Panc1 (cell line): Measurements from ENCODE around the gene TUBB1.

Experiments
- TF ChIP-seq, protein P1 (sequence below): fragments of 450-650 bp; IDR thresholded peaks from 2 replicates; pipeline ENCODE4 v1.5.1; 2017; ENCODE audit warnings: mild to moderate bottlenecking
- TF ChIP-seq, protein P2 (sequence below), 2 experiments: IDR thresholded peaks; 2 replicates each; pipeline ENCODE4 v1.6.1; 2011 to 2012; ENCODE audit warnings: low read depth in 2 of 2, control low read depth in 1 of 2, low read length in 1 of 2, mild to moderate bottlenecking in 1 of 2, moderate library complexity in 1 of 2; ENCODE audit not compliant: insufficient read depth in 1 of 2

DNA sequence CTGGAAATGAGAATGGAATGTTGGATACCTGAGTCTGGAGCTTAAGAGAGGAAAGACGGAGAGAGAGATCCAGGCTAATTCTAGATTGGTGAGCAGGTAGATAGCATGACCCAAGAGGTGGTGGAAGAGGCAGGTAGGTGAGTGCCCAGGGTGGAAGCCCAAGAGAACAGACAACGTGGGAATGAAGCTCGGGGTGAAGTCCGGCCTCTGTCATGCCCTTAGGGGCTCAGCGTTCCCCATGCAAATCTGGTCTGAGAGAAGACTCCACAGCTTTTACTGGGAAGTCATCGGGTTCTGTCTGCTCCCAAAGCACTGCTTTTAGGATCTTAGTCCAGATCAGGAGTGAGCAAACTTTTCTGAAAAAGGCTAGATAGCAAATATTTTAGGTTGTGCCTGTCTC, 34.5 kb upstream of the TUBB1 start:
- TF ChIP-seq, protein P1, sequence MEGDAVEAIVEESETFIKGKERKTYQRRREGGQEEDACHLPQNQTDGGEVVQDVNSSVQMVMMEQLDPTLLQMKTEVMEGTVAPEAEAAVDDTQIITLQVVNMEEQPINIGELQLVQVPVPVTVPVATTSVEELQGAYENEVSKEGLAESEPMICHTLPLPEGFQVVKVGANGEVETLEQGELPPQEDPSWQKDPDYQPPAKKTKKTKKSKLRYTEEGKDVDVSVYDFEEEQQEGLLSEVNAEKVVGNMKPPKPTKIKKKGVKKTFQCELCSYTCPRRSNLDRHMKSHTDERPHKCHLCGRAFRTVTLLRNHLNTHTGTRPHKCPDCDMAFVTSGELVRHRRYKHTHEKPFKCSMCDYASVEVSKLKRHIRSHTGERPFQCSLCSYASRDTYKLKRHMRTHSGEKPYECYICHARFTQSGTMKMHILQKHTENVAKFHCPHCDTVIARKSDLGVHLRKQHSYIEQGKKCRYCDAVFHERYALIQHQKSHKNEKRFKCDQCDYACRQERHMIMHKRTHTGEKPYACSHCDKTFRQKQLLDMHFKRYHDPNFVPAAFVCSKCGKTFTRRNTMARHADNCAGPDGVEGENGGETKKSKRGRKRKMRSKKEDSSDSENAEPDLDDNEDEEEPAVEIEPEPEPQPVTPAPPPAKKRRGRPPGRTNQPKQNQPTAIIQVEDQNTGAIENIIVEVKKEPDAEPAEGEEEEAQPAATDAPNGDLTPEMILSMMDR: no peak
- TF ChIP-seq, protein P2, sequence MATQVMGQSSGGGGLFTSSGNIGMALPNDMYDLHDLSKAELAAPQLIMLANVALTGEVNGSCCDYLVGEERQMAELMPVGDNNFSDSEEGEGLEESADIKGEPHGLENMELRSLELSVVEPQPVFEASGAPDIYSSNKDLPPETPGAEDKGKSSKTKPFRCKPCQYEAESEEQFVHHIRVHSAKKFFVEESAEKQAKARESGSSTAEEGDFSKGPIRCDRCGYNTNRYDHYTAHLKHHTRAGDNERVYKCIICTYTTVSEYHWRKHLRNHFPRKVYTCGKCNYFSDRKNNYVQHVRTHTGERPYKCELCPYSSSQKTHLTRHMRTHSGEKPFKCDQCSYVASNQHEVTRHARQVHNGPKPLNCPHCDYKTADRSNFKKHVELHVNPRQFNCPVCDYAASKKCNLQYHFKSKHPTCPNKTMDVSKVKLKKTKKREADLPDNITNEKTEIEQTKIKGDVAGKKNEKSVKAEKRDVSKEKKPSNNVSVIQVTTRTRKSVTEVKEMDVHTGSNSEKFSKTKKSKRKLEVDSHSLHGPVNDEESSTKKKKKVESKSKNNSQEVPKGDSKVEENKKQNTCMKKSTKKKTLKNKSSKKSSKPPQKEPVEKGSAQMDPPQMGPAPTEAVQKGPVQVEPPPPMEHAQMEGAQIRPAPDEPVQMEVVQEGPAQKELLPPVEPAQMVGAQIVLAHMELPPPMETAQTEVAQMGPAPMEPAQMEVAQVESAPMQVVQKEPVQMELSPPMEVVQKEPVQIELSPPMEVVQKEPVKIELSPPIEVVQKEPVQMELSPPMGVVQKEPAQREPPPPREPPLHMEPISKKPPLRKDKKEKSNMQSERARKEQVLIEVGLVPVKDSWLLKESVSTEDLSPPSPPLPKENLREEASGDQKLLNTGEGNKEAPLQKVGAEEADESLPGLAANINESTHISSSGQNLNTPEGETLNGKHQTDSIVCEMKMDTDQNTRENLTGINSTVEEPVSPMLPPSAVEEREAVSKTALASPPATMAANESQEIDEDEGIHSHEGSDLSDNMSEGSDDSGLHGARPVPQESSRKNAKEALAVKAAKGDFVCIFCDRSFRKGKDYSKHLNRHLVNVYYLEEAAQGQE (IDR thresholded peaks at IDR 0.05; ENCODE audit: insufficient read depth in 1 of 2, low read depth in 2 of 2, low read length in 1 of 2): no peak
